ENCODE measurements around the gene HSD3B2.

The HSD3B2 gene

GRCh38 chr1:119379117-119379516, 35.8 kb upstream of the HSD3B2 start:
- Histone ChIP-seq H3K9ac (ENCODE audit: low read length) (no peak overlapping the region), H3K9me3 (ENCODE audit: control insufficient read depth, low read length) (no peaks in the 10 kb centered on the region), H3K4me3 (ENCODE audit: low read length) (no peak overlapping the region), H3K36me3 (ENCODE audit: control insufficient read depth, insufficient read depth, low read length) (no peaks in the 10 kb centered on the region), H3K27me3 (ENCODE audit: control insufficient read depth, insufficient read depth, low read length) (no peaks in the 10 kb centered on the region), H3K4me1 (ENCODE audit: control insufficient read depth, insufficient read depth, low read length) (no peaks in the 10 kb centered on the region)

- no peaks in the 10 kb centered on the region for H3K27me3 ChIP-seq (ENCODE audit: control insufficient read depth, insufficient read depth, low read length)
- no peaks in the 10 kb centered on the region for H3K4me1 ChIP-seq (ENCODE audit: control insufficient read depth, insufficient read depth, low read length)
- no peaks in the 10 kb centered on the region for H3K36me3 ChIP-seq (ENCODE audit: control insufficient read depth, insufficient read depth, low read length)
- H3K9ac ChIP-seq (ENCODE audit: low read length), result no peak overlapping the region
- H3K4me3 ChIP-seq (ENCODE audit: low read length), result no peak overlapping the region
- no peaks in the 10 kb centered on the region for H3K9me3 ChIP-seq (ENCODE audit: control insufficient read depth, low read length)
Observed at GRCh38 chr1:119380304-119380703, 34.6 kb upstream of the HSD3B2 start.

- no peak overlapping the region for H3K4me3 ChIP-seq (ENCODE audit: low read length)
- no peak overlapping the region for H3K9ac ChIP-seq (ENCODE audit: low read length)
- H3K4me1 ChIP-seq (ENCODE audit: control insufficient read depth, insufficient read depth, low read length), result no peaks in the 10 kb centered on the region
- H3K9me3 ChIP-seq (ENCODE audit: control insufficient read depth, low read length), result no peaks in the 10 kb centered on the region
- H3K36me3 ChIP-seq (ENCODE audit: control insufficient read depth, insufficient read depth, low read length), result no peaks in the 10 kb centered on the region
- no peaks in the 10 kb centered on the region for H3K27me3 ChIP-seq (ENCODE audit: control insufficient read depth, insufficient read depth, low read length)
Observed at GRCh38 chr1:119380983-119381662, 33.8 kb upstream of the HSD3B2 start.

GRCh38 chr1:119384591-119384990, 30.4 kb upstream of the HSD3B2 start:
- H3K4me3 ChIP-seq (ENCODE audit: low read length), result no peak overlapping the region
- no peaks in the 10 kb centered on the region for H3K4me1 ChIP-seq (ENCODE audit: control insufficient read depth, insufficient read depth, low read length)
- H3K9me3 ChIP-seq (ENCODE audit: control insufficient read depth, low read length), result no peaks in the 10 kb centered on the region
- no peak overlapping the region for H3K9ac ChIP-seq (ENCODE audit: low read length)
- H3K36me3 ChIP-seq (ENCODE audit: control insufficient read depth, insufficient read depth, low read length), result no peaks in the 10 kb centered on the region
- H3K27me3 ChIP-seq (ENCODE audit: control insufficient read depth, insufficient read depth, low read length), result no peaks in the 10 kb centered on the region

- H3K27me3 ChIP-seq (ENCODE audit: control insufficient read depth, insufficient read depth, low read length), result no peaks in the 10 kb centered on the region
Observed at GRCh38 chr1:119385650-119386049, 29.3 kb upstream of the HSD3B2 start.

GRCh38 chr1:119387858-119388257, 27.1 kb upstream of the HSD3B2 start:
- Histone ChIP-seq H3K4me3 (ENCODE audit: low read length) (no peak overlapping the region), H3K9me3 (ENCODE audit: control insufficient read depth, low read length) (no peaks in the 10 kb centered on the region), H3K36me3 (ENCODE audit: control insufficient read depth, insufficient read depth, low read length) (no peaks in the 10 kb centered on the region), H3K9ac (ENCODE audit: low read length) (no peak overlapping the region), H3K27me3 (ENCODE audit: control insufficient read depth, insufficient read depth, low read length) (no peaks in the 10 kb centered on the region), H3K4me1 (ENCODE audit: control insufficient read depth, insufficient read depth, low read length) (no peaks in the 10 kb centered on the region)

More at GRCh38 chr1:119385650-119386049, 29.3 kb upstream of the HSD3B2 start:
- H3K4me3 ChIP-seq (ENCODE audit: low read length), result no peak overlapping the region
- no peaks in the 10 kb centered on the region for H3K9me3 ChIP-seq (ENCODE audit: control insufficient read depth, low read length)
- no peaks in the 10 kb centered on the region for H3K36me3 ChIP-seq (ENCODE audit: control insufficient read depth, insufficient read depth, low read length)
- H3K9ac ChIP-seq (ENCODE audit: low read length), result no peak overlapping the region
- no peaks in the 10 kb centered on the region for H3K4me1 ChIP-seq (ENCODE audit: control insufficient read depth, insufficient read depth, low read length)

- H3K9ac ChIP-seq (ENCODE audit: low read length), result no peak overlapping the region
- H3K4me3 ChIP-seq (ENCODE audit: low read length), result no peak overlapping the region
- no peaks in the 10 kb centered on the region for H3K27me3 ChIP-seq (ENCODE audit: control insufficient read depth, insufficient read depth, low read length)
Observed at GRCh38 chr1:119388450-119388849, 26.5 kb upstream of the HSD3B2 start.

GRCh38 chr1:119390526-119390925, 24.4 kb upstream of the HSD3B2 start:
- Histone ChIP-seq H3K4me1 (ENCODE audit: control insufficient read depth, insufficient read depth, low read length) (no peaks in the 10 kb centered on the region), H3K36me3 (ENCODE audit: control insufficient read depth, insufficient read depth, low read length) (no peaks in the 10 kb centered on the region), H3K9me3 (ENCODE audit: control insufficient read depth, low read length) (no peaks in the 10 kb centered on the region), H3K27me3 (ENCODE audit: control insufficient read depth, insufficient read depth, low read length) (no peaks in the 10 kb centered on the region), H3K9ac (ENCODE audit: low read length) (no peak overlapping the region), H3K4me3 (ENCODE audit: low read length) (no peak overlapping the region)

More at GRCh38 chr1:119388450-119388849, 26.5 kb upstream of the HSD3B2 start:
- H3K9me3 ChIP-seq (ENCODE audit: control insufficient read depth, low read length), result no peaks in the 10 kb centered on the region
- no peaks in the 10 kb centered on the region for H3K4me1 ChIP-seq (ENCODE audit: control insufficient read depth, insufficient read depth, low read length)
- no peaks in the 10 kb centered on the region for H3K36me3 ChIP-seq (ENCODE audit: control insufficient read depth, insufficient read depth, low read length)

GRCh38 chr1:119391749-119392148, 23.2 kb upstream of the HSD3B2 start:
- no peaks in the 10 kb centered on the region for H3K9me3 ChIP-seq (ENCODE audit: control insufficient read depth, low read length)

GRCh38 chr1:119394085-119394484, 20.9 kb upstream of the HSD3B2 start:
- no peak overlapping the region for H3K4me3 ChIP-seq (ENCODE audit: low read length)
- no peaks in the 10 kb centered on the region for H3K27me3 ChIP-seq (ENCODE audit: control insufficient read depth, insufficient read depth, low read length)
- H3K9ac ChIP-seq (ENCODE audit: low read length), result no peak overlapping the region
- H3K4me1 ChIP-seq (ENCODE audit: control insufficient read depth, insufficient read depth, low read length), result no peaks in the 10 kb centered on the region
- no peaks in the 10 kb centered on the region for H3K36me3 ChIP-seq (ENCODE audit: control insufficient read depth, insufficient read depth, low read length)
- H3K9me3 ChIP-seq (ENCODE audit: control insufficient read depth, low read length), result no peaks in the 10 kb centered on the region

More at GRCh38 chr1:119391749-119392148, 23.2 kb upstream of the HSD3B2 start:
- Histone ChIP-seq H3K36me3 (ENCODE audit: control insufficient read depth, insufficient read depth, low read length) (no peaks in the 10 kb centered on the region), H3K4me3 (ENCODE audit: low read length) (no peak overlapping the region), H3K4me1 (ENCODE audit: control insufficient read depth, insufficient read depth, low read length) (no peaks in the 10 kb centered on the region), H3K27me3 (ENCODE audit: control insufficient read depth, insufficient read depth, low read length) (no peaks in the 10 kb centered on the region), H3K9ac (ENCODE audit: low read length) (no peak overlapping the region)

GRCh38 chr1:119396982-119397381, 18.0 kb upstream of the HSD3B2 start:
- Histone ChIP-seq H3K36me3 (ENCODE audit: control insufficient read depth, insufficient read depth, low read length) (no peaks in the 10 kb centered on the region), H3K4me1 (ENCODE audit: control insufficient read depth, insufficient read depth, low read length) (no peaks in the 10 kb centered on the region), H3K27me3 (ENCODE audit: control insufficient read depth, insufficient read depth, low read length) (no peaks in the 10 kb centered on the region), H3K9me3 (ENCODE audit: control insufficient read depth, low read length) (no peaks in the 10 kb centered on the region), H3K4me3 (ENCODE audit: low read length) (no peak overlapping the region), H3K9ac (ENCODE audit: low read length) (no peak overlapping the region)

GRCh38 chr1:119397986-119398385, 17.0 kb upstream of the HSD3B2 start:
- Histone ChIP-seq H3K4me1 (ENCODE audit: control insufficient read depth, insufficient read depth, low read length) (no peaks in the 10 kb centered on the region), H3K27me3 (ENCODE audit: control insufficient read depth, insufficient read depth, low read length) (no peaks in the 10 kb centered on the region), H3K36me3 (ENCODE audit: control insufficient read depth, insufficient read depth, low read length) (no peaks in the 10 kb centered on the region), H3K4me3 (ENCODE audit: low read length) (no peak overlapping the region), H3K9ac (ENCODE audit: low read length) (no peak overlapping the region), H3K9me3 (ENCODE audit: control insufficient read depth, low read length) (no peaks in the 10 kb centered on the region)

GRCh38 chr1:119404736-119405135, 10.2 kb upstream of the HSD3B2 start:
- H3K4me3 ChIP-seq (ENCODE audit: low read length), result no peak overlapping the region

More at GRCh38 chr1:119404736-119405135, 10.2 kb upstream of the HSD3B2 start:
- H3K36me3 ChIP-seq (ENCODE audit: control insufficient read depth, insufficient read depth, low read length), result no peaks in the 10 kb centered on the region
- H3K9me3 ChIP-seq (ENCODE audit: control insufficient read depth, low read length), result no peaks in the 10 kb centered on the region
- no peaks in the 10 kb centered on the region for H3K4me1 ChIP-seq (ENCODE audit: control insufficient read depth, insufficient read depth, low read length)
- H3K27me3 ChIP-seq (ENCODE audit: control insufficient read depth, insufficient read depth, low read length), result no peaks in the 10 kb centered on the region
- no peak overlapping the region for H3K9ac ChIP-seq (ENCODE audit: low read length)
